Measurements from ENCODE around the gene GNG4. TPM values are rescaled to one million over a fixed set of nuclear protein-coding genes. Genes with fewer than 3 reads are reported as not detected.

The GNG4 gene
- total RNA-seq, 1 experiment from 2014 or later = 3.5 TPM

- no peaks in the 10 kb centered on the region for H3K9me3 Mint-ChIP-seq (ENCODE audit: unreplicated experiment)
- H3K4me3 ChIP-seq (ENCODE audit: low read depth, low read length) = no peak overlapping the region
- BruUV-seq (replicated peaks) = no TSS peak
- no peak overlapping the region for H3K4me3 Mint-ChIP-seq (ENCODE audit: unreplicated experiment)
- no peaks in the 10 kb centered on the region for H3K36me3 Mint-ChIP-seq (ENCODE audit: insufficient read depth, unreplicated experiment)
- H3K4me1 ChIP-seq = no peaks in the 10 kb centered on the region; the same call in 1 of the 2 replicates
- H3K4me1 Mint-ChIP-seq (ENCODE audit: low read depth, unreplicated experiment) = no peaks in the 10 kb centered on the region
- no peaks in the 10 kb centered on the region for H3K27me3 Mint-ChIP-seq (ENCODE audit: insufficient read depth, unreplicated experiment)
- no peaks in the 10 kb centered on the region for H3K27me3 ChIP-seq (replicated peaks; ENCODE audit: control insufficient read depth, insufficient read depth, low read length)
- intact Hi-C loops (cut with micrococcal nuclease; ENCODE audit: unreplicated experiment) = no loop called here
- no peak overlapping the region for H3K27ac Mint-ChIP-seq (ENCODE audit: unreplicated experiment)
- DNase-seq = no peak
- TF ChIP-seq CTCF (IDR thresholded peaks at IDR 0.05; ENCODE audit: insufficient read depth in 1 of 2, low read depth in 1 of 2, low read length in 1 of 2, severe bottlenecking in 1 of 2, unreplicated experiment in 1 of 2) = no peak
- no peaks in the 10 kb centered on the region for H3K36me3 ChIP-seq (ENCODE audit: control insufficient read depth, insufficient read depth, low read length)
- CTCF ChIA-PET = no interaction called here
- H3K9me3 ChIP-seq = no peaks in the 10 kb centered on the region
- POLR2A ChIA-PET = no interaction called here
Observed at GRCh38 chr1:235608278-235608677, 41.3 kb downstream of the GNG4 start.

GRCh38 chr1:235607284-235607683 lies 42.3 kb downstream of the GNG4 start:
- no TSS peak for BruUV-seq (replicated peaks)
- no peak for DNase-seq
- Mint-ChIP-seq H3K27ac (ENCODE audit: unreplicated experiment) (no peak overlapping the region), H3K9me3 (ENCODE audit: unreplicated experiment) (no peaks in the 10 kb centered on the region), H3K4me3 (ENCODE audit: unreplicated experiment) (no peak overlapping the region), H3K27me3 (ENCODE audit: insufficient read depth, unreplicated experiment) (no peaks in the 10 kb centered on the region), H3K4me1 (ENCODE audit: low read depth, unreplicated experiment) (no peaks in the 10 kb centered on the region), H3K36me3 (ENCODE audit: insufficient read depth, unreplicated experiment) (no peaks in the 10 kb centered on the region)
- no peaks in the 10 kb centered on the region for H3K4me1 ChIP-seq
- no peaks in the 10 kb centered on the region for H3K36me3 ChIP-seq (ENCODE audit: control insufficient read depth, insufficient read depth, low read length)
- no peaks in the 10 kb centered on the region for H3K27me3 ChIP-seq (replicated peaks; ENCODE audit: control insufficient read depth, insufficient read depth, low read length)
- H3K4me3 ChIP-seq (ENCODE audit: low read depth, low read length) = no peak overlapping the region
- intact Hi-C loops (cut with micrococcal nuclease; ENCODE audit: unreplicated experiment) = no loop called here
- no peak for TF ChIP-seq CTCF (IDR thresholded peaks at IDR 0.05; ENCODE audit: insufficient read depth in 1 of 2, low read depth in 1 of 2, low read length in 1 of 2, severe bottlenecking in 1 of 2, unreplicated experiment in 1 of 2)
- POLR2A ChIA-PET = no interaction called here
- CTCF ChIA-PET = interaction anchor here (0.9 kb wide), 1 partner anchor 8 kb away, joined by 3 read pairs; no protein-coding TSS in a partner anchor
- no peaks in the 10 kb centered on the region for H3K9me3 ChIP-seq

GRCh38 chr1:235601104-235601503 lies 48.5 kb downstream of the GNG4 start:
- BruUV-seq (replicated peaks) = no TSS peak
- Mint-ChIP-seq H3K27me3 (ENCODE audit: insufficient read depth, unreplicated experiment) (no peaks in the 10 kb centered on the region), H3K4me1 (ENCODE audit: low read depth, unreplicated experiment) (no peaks in the 10 kb centered on the region), H3K4me3 (ENCODE audit: unreplicated experiment) (no peak overlapping the region), H3K36me3 (ENCODE audit: insufficient read depth, unreplicated experiment) (no peaks in the 10 kb centered on the region), H3K9me3 (ENCODE audit: unreplicated experiment) (no peaks in the 10 kb centered on the region), H3K27ac (ENCODE audit: unreplicated experiment) (no peak overlapping the region)
- ChIA-PET CTCF (interaction anchor here (0.8 to 1.3 kb wide), 4 partner anchors 9 to 19 kb away, joined by 3 read pairs; no protein-coding TSS in a partner anchor), POLR2A (no interaction called here)
- Histone ChIP-seq H3K27me3 (replicated peaks; ENCODE audit: control insufficient read depth, insufficient read depth, low read length) (no peaks in the 10 kb centered on the region), H3K9me3 (no peaks in the 10 kb centered on the region), H3K4me3 (ENCODE audit: low read depth, low read length) (no peak overlapping the region), H3K36me3 (ENCODE audit: control insufficient read depth, insufficient read depth, low read length) (no peaks in the 10 kb centered on the region), H3K4me1 (no peaks in the 10 kb centered on the region)
- intact Hi-C loops (cut with micrococcal nuclease; ENCODE audit: unreplicated experiment) = loop anchor here (5.0 kb wide), 1 partner anchor 89 kb away; no protein-coding TSS in a partner anchor
- no peak for DNase-seq
- peak; percentile 27 to 49 for TF ChIP-seq CTCF (IDR thresholded peaks at IDR 0.05; ENCODE audit: insufficient read depth in 1 of 2, low read depth in 1 of 2, low read length in 1 of 2, severe bottlenecking in 1 of 2, unreplicated experiment in 1 of 2)
